PFSK-1 (cell line): ENCODE results near the gene TNPO1.

Experiments
- FOXP2 ChIP-seq: optimal IDR thresholded peaks from 2 replicates; pipeline ENCODE3; 2011; ENCODE audit warnings: borderline replicate concordance, control low read depth, inconsistent platforms; ENCODE audit not compliant: insufficient read depth; ENCODE audit errors: extremely low read length, extremely low read depth
- POLR2AphosphoS5 ChIP-seq: IDR thresholded peaks from 2 replicates; pipeline ENCODE4 v1.6.1; 2012; ENCODE audit warnings: low read depth, mild to moderate bottlenecking, control low read depth, low read length, moderate library complexity
- REST ChIP-seq, 2 experiments: IDR thresholded peaks; 2 replicates each; pipeline versions ENCODE4 v1.6.1 to v1.8.0; 2011 to 2012; ENCODE audit warnings: low read depth in 2 of 2, low read length in 2 of 2, control low read depth in 1 of 2, inconsistent platforms in 1 of 2, mild to moderate bottlenecking in 1 of 2, moderate library complexity in 1 of 2; ENCODE audit not compliant: insufficient read depth in 1 of 2
- SIN3A ChIP-seq: IDR thresholded peaks from 2 replicates; pipeline ENCODE4 v1.6.1; 2012; ENCODE audit warnings: mild to moderate bottlenecking, low read length, moderate library complexity, borderline replicate concordance; ENCODE audit not compliant: insufficient read depth
- TAF1 ChIP-seq: IDR thresholded peaks from 2 replicates; pipeline ENCODE4 v1.6.1; 2012; ENCODE audit warnings: low read length, control low read depth, borderline replicate concordance; ENCODE audit not compliant: insufficient read depth

- no peak for TF ChIP-seq TAF1
- TF ChIP-seq POLR2AphosphoS5, result no peak
- no peak for TF ChIP-seq REST (IDR thresholded peaks at IDR 0.05; ENCODE audit: insufficient read depth in 1 of 2, low read depth in 2 of 2, low read length in 2 of 2)
- TF ChIP-seq SIN3A, result no peak
- TF ChIP-seq FOXP2, result no peak
Observed at GRCh38 chr5:72784129-72784528, 32.3 kb upstream of the TNPO1 start.
